Sigmoid colon (tissue), 4 donors: ENCODE results near the gene PRAF2.

Source experiments
- CTCF ChIP-seq, 4 experiments: fragments of 450-650 bp in 3 of 4; fragments of 200-600 bp in 1 of 4; IDR thresholded peaks; one replicate each; pipeline ENCODE4 v1.5.1; 2016 to 2019; ENCODE audit warnings: antibody characterized with exemption in 4 of 4, mild to moderate bottlenecking in 3 of 4, moderate library complexity in 2 of 4
- POLR2A ChIP-seq, 2 donors: fragments of 450-650 bp; IDR thresholded peaks; one replicate each; pipeline ENCODE4 v1.6.1; 2016; ENCODE audit warnings: antibody characterized with exemption in 2 of 2, mild to moderate bottlenecking in 2 of 2, moderate library complexity in 2 of 2
- POLR2AphosphoS5 ChIP-seq, 4 donors: sonication (generic); formaldehyde crosslinking; IDR thresholded peaks; one replicate each; pipeline ENCODE4 v1.6.1; 2017; ENCODE audit warnings: antibody characterized with exemption in 4 of 4

DNA sequence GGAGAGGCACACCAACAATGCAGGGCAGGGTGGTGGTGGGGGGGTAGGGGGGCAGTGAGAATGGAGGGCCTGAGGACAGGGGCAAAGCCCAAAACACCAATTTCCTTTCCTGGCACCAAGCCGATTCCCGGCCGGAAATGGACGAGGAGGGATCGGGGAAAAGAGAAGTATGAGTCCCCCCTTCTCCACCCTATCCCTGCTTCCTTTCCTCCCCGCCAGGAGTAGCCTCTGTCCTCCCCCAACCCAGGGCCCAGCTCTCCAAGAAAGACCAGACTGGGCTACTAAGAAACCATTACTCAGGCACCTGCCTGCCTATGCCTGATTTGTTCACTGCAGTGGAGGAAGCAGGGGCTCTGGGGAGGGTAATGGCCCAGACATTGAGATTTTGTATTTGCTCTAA, 14.6 kb downstream of the PRAF2 start:
- no peak for TF ChIP-seq CTCF (IDR thresholded peaks at IDR 0.05)
- no peak for TF ChIP-seq POLR2A (IDR thresholded peaks at IDR 0.05)
- TF ChIP-seq POLR2AphosphoS5 (IDR thresholded peaks at IDR 0.05): no peak
